HepG2 (cell line): ENCODE measurements around the gene POLA1. TPM values are rescaled to one million over a fixed set of nuclear protein-coding genes. Genes with fewer than 3 reads are reported as not detected.
A peak's percentile ranks its signal among the peaks of the same experiment; 100 is the strongest.

Experiments
- ATAC-seq: fragments of 200-7000 bp; cut with Tn5 transposase; 3 replicates; pipeline ENCODE4 v1.9.1; 2020; ENCODE audit warnings: mild to moderate bottlenecking, moderate library complexity
- BruUV-seq: library from RNA; stranded (reverse); fragments of 400-500 nt; replicated peaks from 2 replicates; lab custom pipeline; 2021; lab: Mats Ljungman, UMichigan
- CTCF ChIA-PET: fragments of 300-600 bp; formaldehyde crosslinking; extraction: SDS; loops from one replicate; lab custom pipeline; 2021; ENCODE audit warnings: low total read pairs, inconsistent platforms, low intra/inter-chr PET ratio; lab: Yijun Ruan, JAX
- POLR2A ChIA-PET: fragments of 350-600 bp; sonication (Branson Sonifier 250); formaldehyde crosslinking; loops from one replicate; lab custom pipeline; 2020; ENCODE audit warnings: antibody characterized with exemption, inconsistent platforms; lab: Yijun Ruan, JAX
- DNase-seq: peaks from one replicate; pipeline ENCODE4 v3.0.0-alpha.2; 2015; ENCODE audit warnings: low spot score
- FAIRE-seq: peaks from 3 replicates; lab custom pipeline; 2011; peaks lifted over from hg19 to GRCh38; lab: Jason Lieb, UNC
- H2AFZ ChIP-seq: one replicate; pipeline ENCODE4 v1.6.1; 2011; ENCODE audit warnings: low read length, inconsistent platforms
- H3K27ac ChIP-seq: fragments of 300-600 bp; 3 replicates; pipeline ENCODE4 v1.8.0; 2011; ENCODE audit warnings: mixed run types, mild to moderate bottlenecking, mixed read lengths, low read length, inconsistent platforms; ENCODE audit not compliant: insufficient read depth; ENCODE audit errors: extremely low read length
- H3K27me3 ChIP-seq, 2 experiments: fragments of 200-600 bp in 1 of 2; 2 replicates in 1 of 2; 3 replicates in 1 of 2; pipeline versions ENCODE4 v1.6.0 to v1.8.0; 2011; ENCODE audit warnings: low read length in 2 of 2, mild to moderate bottlenecking in 2 of 2, moderate library complexity in 2 of 2, inconsistent platforms in 1 of 2; ENCODE audit not compliant: insufficient read depth in 2 of 2, control insufficient read depth in 1 of 2
- H3K36me3 ChIP-seq, 2 experiments: fragments of 200-600 bp in 1 of 2; replicated peaks in 1 of 2; 2 replicates in 1 of 2; 3 replicates in 1 of 2; pipeline versions ENCODE4 v1.5.1 to v1.8.0; 2011; ENCODE audit warnings: low read length in 2 of 2, inconsistent platforms in 1 of 2; ENCODE audit not compliant: insufficient read depth in 2 of 2, control insufficient read depth in 1 of 2
- H3K4me1 ChIP-seq: 2 replicates; pipeline ENCODE4 v1.5.1; 2012; ENCODE audit warnings: low read length, inconsistent platforms; ENCODE audit not compliant: insufficient read depth
- H3K4me2 ChIP-seq: 2 replicates; pipeline ENCODE4 v1.6.0; 2011; ENCODE audit warnings: low read depth, low read length, inconsistent platforms
- H3K4me3 ChIP-seq, 3 experiments: fragments of 200-600 bp in 1 of 3; sonication (generic), shearing (Covaris generic) in 1 of 3; replicated peaks in 1 of 3; 2 replicates each; pipeline ENCODE4 v1.5.1; 2011 to 2016; ENCODE audit warnings: low read length in 3 of 3, inconsistent platforms in 2 of 3, low read depth in 2 of 3, mild to moderate bottlenecking in 2 of 3, control low read depth in 1 of 3, mixed read lengths in 1 of 3; ENCODE audit not compliant: insufficient read depth in 1 of 3
- H3K79me2 ChIP-seq: one replicate; pipeline ENCODE4 v1.6.1; 2011; ENCODE audit warnings: low read length, inconsistent platforms; ENCODE audit not compliant: insufficient read depth
- H3K9ac ChIP-seq: 2 replicates; pipeline ENCODE4 v1.6.0; 2011; ENCODE audit warnings: mild to moderate bottlenecking, low read depth, low read length, inconsistent platforms; ENCODE audit not compliant: insufficient read depth
- H3K9me3 ChIP-seq: 2 replicates; pipeline ENCODE4 v1.5.1; 2012; ENCODE audit warnings: mild to moderate bottlenecking, low read length
- H4K20me1 ChIP-seq: 2 replicates; pipeline ENCODE4 v1.6.0; 2011; ENCODE audit warnings: inconsistent platforms, mild to moderate bottlenecking, low read length, moderate library complexity; ENCODE audit not compliant: insufficient read depth
- ARID5B ChIP-seq: IDR thresholded peaks from 2 replicates; pipeline ENCODE4 v1.4.0; 2020; ENCODE audit warnings: mild to moderate bottlenecking, missing genetic modification reagents
- EEA1 ChIP-seq: sonication (generic); formaldehyde crosslinking; IDR thresholded peaks from 2 replicates; pipeline ENCODE4 v1.5.1; 2020; ENCODE audit warnings: mild to moderate bottlenecking, missing genetic modification reagents, borderline replicate concordance
- PBX2 ChIP-seq: IDR thresholded peaks from 2 replicates; pipeline ENCODE4 v1.6.1; 2016; ENCODE audit warnings: control low read depth
- STAG1 ChIP-seq: sonication (generic); formaldehyde crosslinking; IDR thresholded peaks from 2 replicates; pipeline ENCODE4 v1.4.0; 2020; ENCODE audit warnings: missing genetic modification reagents
- ZBTB21 ChIP-seq: sonication (generic); formaldehyde crosslinking; IDR thresholded peaks from 2 replicates; pipeline ENCODE4 v1.4.0; 2020; ENCODE audit warnings: missing genetic modification reagents
- ZBTB40 ChIP-seq, 2 experiments: fragments of 450-650 bp in 1 of 2; sonication (generic) in 1 of 2; formaldehyde crosslinking in 1 of 2; IDR thresholded peaks; 2 replicates each; pipeline versions ENCODE4 v1.6.1 to v1.8.0; 2016 to 2022; ENCODE audit warnings: antibody characterized with exemption in 1 of 2, mild to moderate bottlenecking in 1 of 2, missing genetic modification reagents in 1 of 2
- ZNF234 ChIP-seq: sonication (generic); formaldehyde crosslinking; conservative IDR thresholded peaks from 2 replicates; pipeline ENCODE4 v1.5.1; 2020; ENCODE audit warnings: mild to moderate bottlenecking, missing genetic modification reagents
- ZNF780A ChIP-seq: sonication (generic); formaldehyde crosslinking; IDR thresholded peaks from 2 replicates; pipeline ENCODE4 v1.8.0; 2022; ENCODE audit warnings: mild to moderate bottlenecking, missing genetic modification reagents, moderate library complexity
- ZNF850 ChIP-seq: sonication (generic); formaldehyde crosslinking; conservative IDR thresholded peaks from 2 replicates; pipeline ENCODE4 v1.9.0; 2021; ENCODE audit warnings: mild to moderate bottlenecking, missing genetic modification reagents
- WGBS: methylation state at CpG from one replicate; pipeline ENCODE4 v1.1.6; 2017; ENCODE audit warnings: low lambda C conversion rate; 5-methylcytosine and 5-hydroxymethylcytosine counted together
- in situ Hi-C: cut with HindIII; loops from 2 replicates; pipeline ENCODE4 v1.10.0; 2017; ENCODE audit warnings: low pct_unique_long_range_greater_than_20kb; ENCODE audit not compliant: extremely low pct_ligation_motif_present
- intact Hi-C: fragments of 100-400 bp; cut with micrococcal nuclease; formaldehyde crosslinking; loops from one replicate; pipeline ENCODE4 v1.10.0; 2022; ENCODE audit not compliant: unreplicated experiment
- polyA plus RNA-seq, 8 experiments: library from polyadenylated mRNA; depleted of rRNA in 3 of 8; stranded (reverse) in 7 of 8; unstranded in 1 of 8; fragments of >200 nt; fragmentation: Illumina TruSeq in 4 of 8; extraction: Trizol in 4 of 8; gene quantifications; 2 replicates each; pipeline versions ENCODE4 v1.2.1 to v1.2.3, GENCODE V29; 2011 to 2016; ENCODE audit warnings: low read depth in 4 of 8, missing spikeins in 1 of 8, mixed read lengths in 1 of 8; ENCODE audit not compliant: insufficient read depth in 1 of 8
- total RNA-seq, 5 experiments: library from RNA; depleted of rRNA; stranded (reverse); fragments of >200 nt; fragmentation: Illumina TruSeq; extraction: Trizol; gene quantifications; 2 replicates each; pipeline ENCODE4 v1.2.3, GENCODE V29; 2016; ENCODE audit warnings: low read depth in 1 of 5

Gene POLA1
- total and polyA plus RNA-seq, 2 of the 13 experiments (the other 11 are each of a cell fraction or from before 2014, with no cell fraction given), result 3.3 to 26.5 TPM

GRCh38 chrX:24877854-24878650 is 184.3 kb downstream of the POLA1 start:
- no peaks in the 10 kb centered on the region for H3K79me2 ChIP-seq
- H3K4me1 ChIP-seq, result peaks cover 13% of the 10 kb centered on the region
- ATAC-seq, result no peak
- POLR2A ChIA-PET, result no interaction called here
- CTCF ChIA-PET, result no interaction called here
- peak; percentile 5 for DNase-seq
- no TSS peak for BruUV-seq
- H3K9me3 ChIP-seq, result no peaks in the 10 kb centered on the region
- no peaks in the 10 kb centered on the region for H4K20me1 ChIP-seq
- in situ Hi-C loops (no loop called here), intact Hi-C loops (no loop called here)
- WGBS, result 82% methylated on average over 4 of the region's 4 CpGs
- no peak overlapping the region for H3K9ac ChIP-seq
- no peak overlapping the region for H3K27ac ChIP-seq
- H2AFZ ChIP-seq, result no peak overlapping the region
- H3K27me3 ChIP-seq, result no peaks in the 10 kb centered on the region
- no peak overlapping the region for H3K4me2 ChIP-seq
- no peak overlapping the region for H3K4me3 ChIP-seq
- no peaks in the 10 kb centered on the region for H3K36me3 ChIP-seq
- no peak for FAIRE-seq
- TF ChIP-seq STAG1 (no peak), ARID5B (CRISPR knock-in tag) (no peak), ZBTB21 (CRISPR knock-in tag) (no peak), EEA1 (CRISPR knock-in tag) (no peak), ZNF780A (CRISPR knock-in tag) (no peak), ZBTB40 (IDR thresholded peaks at IDR 0.05) (no peak), ZBTB40 (CRISPR knock-in tag; IDR thresholded peaks at IDR 0.05) (no peak), ZNF850 (CRISPR knock-in tag) (no peak), PBX2 (CRISPR knock-in tag) (no peak), ZNF234 (CRISPR knock-in tag) (no peak)
